B cell (primary cell): ENCODE data around the gene PPP4R3A.

Experiments
- CTCF ChIP-seq: fragments of 200-600 bp; IDR thresholded peaks from one replicate; pipeline ENCODE4 v1.8.0; 2022; ENCODE audit warnings: antibody characterized with exemption, mild to moderate bottlenecking
- EZH2 ChIP-seq: IDR thresholded peaks from 2 replicates; pipeline ENCODE4 v1.6.1; 2012; ENCODE audit warnings: borderline replicate concordance, low read depth, mild to moderate bottlenecking, moderate library complexity, low read length; ENCODE audit not compliant: insufficient read depth, poor library complexity, severe bottlenecking

GRCh38 chr14:91420686-91421085, 89.4 kb downstream of the PPP4R3A start:
- TF ChIP-seq EZH2 (no peak), CTCF (no peak)
